ENCODE results near the gene COL6A5. TPM values are rescaled to one million over a fixed set of nuclear protein-coding genes. Genes with fewer than 3 reads are reported as not detected.

COL6A5 gene
- total and polyA plus RNA-seq, 4 donors, result 0.01 to 0.09 TPM; not detected in 2

DNA sequence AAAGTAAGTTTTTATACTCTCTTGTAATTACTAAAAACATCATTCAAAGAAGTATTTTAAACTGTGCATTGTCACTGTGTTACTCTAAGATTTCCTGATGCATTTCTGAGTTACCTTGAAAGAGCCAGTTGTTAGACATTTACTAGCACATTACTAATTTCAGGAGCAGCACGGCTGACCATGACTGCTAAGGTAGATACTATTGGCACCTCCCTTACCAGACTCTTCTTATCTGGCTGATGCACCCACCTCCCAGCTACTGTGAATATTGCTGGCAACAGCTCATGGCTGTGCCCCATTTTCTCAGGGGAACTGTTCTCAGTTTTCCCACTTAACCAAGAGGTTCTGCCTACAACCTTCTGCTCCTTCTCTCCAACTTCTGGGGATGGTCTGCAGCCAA lies 29.4 kb downstream of the COL6A5 start (continued):
- TF ChIP-seq, protein P1, sequence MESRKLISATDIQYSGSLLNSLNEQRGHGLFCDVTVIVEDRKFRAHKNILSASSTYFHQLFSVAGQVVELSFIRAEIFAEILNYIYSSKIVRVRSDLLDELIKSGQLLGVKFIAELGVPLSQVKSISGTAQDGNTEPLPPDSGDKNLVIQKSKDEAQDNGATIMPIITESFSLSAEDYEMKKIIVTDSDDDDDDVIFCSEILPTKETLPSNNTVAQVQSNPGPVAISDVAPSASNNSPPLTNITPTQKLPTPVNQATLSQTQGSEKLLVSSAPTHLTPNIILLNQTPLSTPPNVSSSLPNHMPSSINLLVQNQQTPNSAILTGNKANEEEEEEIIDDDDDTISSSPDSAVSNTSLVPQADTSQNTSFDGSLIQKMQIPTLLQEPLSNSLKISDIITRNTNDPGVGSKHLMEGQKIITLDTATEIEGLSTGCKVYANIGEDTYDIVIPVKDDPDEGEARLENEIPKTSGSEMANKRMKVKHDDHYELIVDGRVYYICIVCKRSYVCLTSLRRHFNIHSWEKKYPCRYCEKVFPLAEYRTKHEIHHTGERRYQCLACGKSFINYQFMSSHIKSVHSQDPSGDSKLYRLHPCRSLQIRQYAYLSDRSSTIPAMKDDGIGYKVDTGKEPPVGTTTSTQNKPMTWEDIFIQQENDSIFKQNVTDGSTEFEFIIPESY (IDR thresholded peaks at IDR 0.05), result no peak
- no peak for TF ChIP-seq TAF1 (conservative IDR thresholded peaks at IDR 0.05)
- TF ChIP-seq, protein P2, sequence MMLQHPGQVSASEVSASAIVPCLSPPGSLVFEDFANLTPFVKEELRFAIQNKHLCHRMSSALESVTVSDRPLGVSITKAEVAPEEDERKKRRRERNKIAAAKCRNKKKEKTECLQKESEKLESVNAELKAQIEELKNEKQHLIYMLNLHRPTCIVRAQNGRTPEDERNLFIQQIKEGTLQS (IDR thresholded peaks at IDR 0.05), result no peak

DNA sequence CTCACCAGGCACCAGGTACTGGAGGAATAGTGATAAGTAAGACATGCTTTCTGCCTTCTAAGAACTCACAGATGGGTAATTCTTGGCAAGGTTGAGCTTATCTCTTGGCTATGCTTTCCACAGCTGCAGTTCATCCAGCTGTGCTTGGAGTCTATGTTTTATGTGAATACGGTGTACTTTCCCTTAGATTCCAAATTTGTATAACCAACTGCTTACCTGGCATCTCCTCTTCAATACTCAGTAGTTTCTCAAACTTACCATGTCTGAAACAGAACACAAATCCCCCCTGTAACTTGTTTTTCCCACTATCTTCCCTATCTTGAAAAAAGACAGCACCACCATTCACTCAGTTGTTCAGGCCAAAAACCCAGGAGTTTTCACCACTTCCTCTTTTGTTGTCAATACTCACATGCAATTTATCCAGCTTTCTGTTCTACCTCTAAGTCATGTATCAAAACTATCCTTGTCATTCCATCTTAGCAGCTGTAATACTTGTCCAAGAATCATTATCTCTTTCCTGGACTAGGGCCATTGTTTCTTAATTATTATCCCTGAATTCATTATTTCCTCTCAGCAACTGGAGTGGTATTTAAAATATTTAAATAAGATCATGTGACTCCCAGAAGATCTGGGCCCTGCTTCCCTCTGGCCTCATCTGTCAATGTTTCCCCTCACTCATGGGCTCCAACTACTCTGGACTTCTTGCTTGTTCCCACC lies 32.6 kb downstream of the COL6A5 start:
- TF ChIP-seq, protein P1 (IDR thresholded peaks at IDR 0.05), result no peak
- Histone ChIP-seq H3K27ac (ENCODE audit: low read depth in 1 of 2, low read length in 2 of 2) (no peak overlapping the region), H3K9me3 (ENCODE audit: control insufficient read depth in 4 of 4, low read length in 3 of 4) (peaks cover 0 to 2% (median 0%) of the 10 kb centered on the region in 4 donors), H3K27me3 (ENCODE audit: control insufficient read depth in 4 of 4, insufficient read depth in 4 of 4, low read length in 3 of 4) (no peaks in the 10 kb centered on the region), H3K4me3 (ENCODE audit: low read depth in 1 of 3, low read length in 3 of 3) (no peak overlapping the region), H3K9ac (ENCODE audit: low read depth in 1 of 2, low read length in 2 of 2) (no peak overlapping the region), H3K4me1 (ENCODE audit: control insufficient read depth in 4 of 4, insufficient read depth in 4 of 4, low read length in 3 of 4) (no peaks in the 10 kb centered on the region), H3K36me3 (ENCODE audit: control insufficient read depth in 4 of 4, insufficient read depth in 3 of 4, low read depth in 1 of 4, low read length in 3 of 4) (no peaks in the 10 kb centered on the region)
- 69% methylated on average over 1 of the region's 1 CpG for WGBS
- no peak for DNase-seq (ENCODE audit: low spot score)

DNA sequence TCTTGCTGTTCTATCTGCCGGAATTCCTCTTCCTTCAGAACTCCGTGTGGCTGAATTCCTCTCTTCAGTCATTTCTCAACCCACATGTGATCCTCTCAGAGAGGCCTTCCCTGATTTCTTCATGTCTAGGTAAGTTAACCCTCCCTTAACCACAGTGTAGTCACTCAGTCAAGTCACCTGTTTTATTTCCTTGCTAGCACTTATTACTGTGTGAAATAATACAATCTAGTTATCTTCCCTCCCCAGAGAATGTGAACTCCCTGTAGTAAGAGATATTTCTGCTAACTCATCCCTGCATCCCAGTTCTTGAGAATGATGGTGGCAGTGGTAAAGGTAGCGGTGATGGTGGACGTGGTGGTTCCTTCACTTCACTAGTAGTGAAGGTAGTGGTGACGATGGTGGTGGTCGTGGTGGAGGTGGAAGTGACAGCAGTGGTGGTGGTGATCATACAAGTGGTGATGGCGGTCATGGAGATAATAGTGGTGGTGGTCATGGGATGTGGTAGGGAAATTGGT lies 33.3 kb downstream of the COL6A5 start:
- H3K4me1 ChIP-seq (ENCODE audit: control insufficient read depth in 4 of 4, insufficient read depth in 4 of 4, low read length in 3 of 4), result no peaks in the 10 kb centered on the region
- H3K9ac ChIP-seq (ENCODE audit: low read depth in 1 of 2, low read length in 2 of 2), result no peak overlapping the region
- WGBS, result 76% methylated on average over 7 of the region's 7 CpGs
- H3K9me3 ChIP-seq (ENCODE audit: control insufficient read depth in 4 of 4, low read length in 3 of 4), result peaks cover 0 to 2% (median 0%) of the 10 kb centered on the region in 4 donors
- H3K4me3 ChIP-seq (ENCODE audit: low read depth in 1 of 3, low read length in 3 of 3), result no peak overlapping the region
- no peak overlapping the region for H3K27ac ChIP-seq (ENCODE audit: low read depth in 1 of 2, low read length in 2 of 2)
- DNase-seq (ENCODE audit: low spot score), result no peak
- TF ChIP-seq NR2F2 (IDR thresholded peaks at IDR 0.05) (no peak), TAF1 (conservative IDR thresholded peaks at IDR 0.05) (no peak), EGR1 (IDR thresholded peaks at IDR 0.05; ENCODE audit: low read depth in 2 of 2) (no peak)
- TF ChIP-seq, protein P3, sequence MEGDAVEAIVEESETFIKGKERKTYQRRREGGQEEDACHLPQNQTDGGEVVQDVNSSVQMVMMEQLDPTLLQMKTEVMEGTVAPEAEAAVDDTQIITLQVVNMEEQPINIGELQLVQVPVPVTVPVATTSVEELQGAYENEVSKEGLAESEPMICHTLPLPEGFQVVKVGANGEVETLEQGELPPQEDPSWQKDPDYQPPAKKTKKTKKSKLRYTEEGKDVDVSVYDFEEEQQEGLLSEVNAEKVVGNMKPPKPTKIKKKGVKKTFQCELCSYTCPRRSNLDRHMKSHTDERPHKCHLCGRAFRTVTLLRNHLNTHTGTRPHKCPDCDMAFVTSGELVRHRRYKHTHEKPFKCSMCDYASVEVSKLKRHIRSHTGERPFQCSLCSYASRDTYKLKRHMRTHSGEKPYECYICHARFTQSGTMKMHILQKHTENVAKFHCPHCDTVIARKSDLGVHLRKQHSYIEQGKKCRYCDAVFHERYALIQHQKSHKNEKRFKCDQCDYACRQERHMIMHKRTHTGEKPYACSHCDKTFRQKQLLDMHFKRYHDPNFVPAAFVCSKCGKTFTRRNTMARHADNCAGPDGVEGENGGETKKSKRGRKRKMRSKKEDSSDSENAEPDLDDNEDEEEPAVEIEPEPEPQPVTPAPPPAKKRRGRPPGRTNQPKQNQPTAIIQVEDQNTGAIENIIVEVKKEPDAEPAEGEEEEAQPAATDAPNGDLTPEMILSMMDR (IDR thresholded peaks at IDR 0.05; ENCODE audit: low read depth, low read length, missing input control), result no peak
- TF ChIP-seq, protein P4, sequence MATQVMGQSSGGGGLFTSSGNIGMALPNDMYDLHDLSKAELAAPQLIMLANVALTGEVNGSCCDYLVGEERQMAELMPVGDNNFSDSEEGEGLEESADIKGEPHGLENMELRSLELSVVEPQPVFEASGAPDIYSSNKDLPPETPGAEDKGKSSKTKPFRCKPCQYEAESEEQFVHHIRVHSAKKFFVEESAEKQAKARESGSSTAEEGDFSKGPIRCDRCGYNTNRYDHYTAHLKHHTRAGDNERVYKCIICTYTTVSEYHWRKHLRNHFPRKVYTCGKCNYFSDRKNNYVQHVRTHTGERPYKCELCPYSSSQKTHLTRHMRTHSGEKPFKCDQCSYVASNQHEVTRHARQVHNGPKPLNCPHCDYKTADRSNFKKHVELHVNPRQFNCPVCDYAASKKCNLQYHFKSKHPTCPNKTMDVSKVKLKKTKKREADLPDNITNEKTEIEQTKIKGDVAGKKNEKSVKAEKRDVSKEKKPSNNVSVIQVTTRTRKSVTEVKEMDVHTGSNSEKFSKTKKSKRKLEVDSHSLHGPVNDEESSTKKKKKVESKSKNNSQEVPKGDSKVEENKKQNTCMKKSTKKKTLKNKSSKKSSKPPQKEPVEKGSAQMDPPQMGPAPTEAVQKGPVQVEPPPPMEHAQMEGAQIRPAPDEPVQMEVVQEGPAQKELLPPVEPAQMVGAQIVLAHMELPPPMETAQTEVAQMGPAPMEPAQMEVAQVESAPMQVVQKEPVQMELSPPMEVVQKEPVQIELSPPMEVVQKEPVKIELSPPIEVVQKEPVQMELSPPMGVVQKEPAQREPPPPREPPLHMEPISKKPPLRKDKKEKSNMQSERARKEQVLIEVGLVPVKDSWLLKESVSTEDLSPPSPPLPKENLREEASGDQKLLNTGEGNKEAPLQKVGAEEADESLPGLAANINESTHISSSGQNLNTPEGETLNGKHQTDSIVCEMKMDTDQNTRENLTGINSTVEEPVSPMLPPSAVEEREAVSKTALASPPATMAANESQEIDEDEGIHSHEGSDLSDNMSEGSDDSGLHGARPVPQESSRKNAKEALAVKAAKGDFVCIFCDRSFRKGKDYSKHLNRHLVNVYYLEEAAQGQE (IDR thresholded peaks at IDR 0.05), result no peak
- TF ChIP-seq, protein P1 (IDR thresholded peaks at IDR 0.05), result no peak
- no peaks in the 10 kb centered on the region for H3K36me3 ChIP-seq (ENCODE audit: control insufficient read depth in 4 of 4, insufficient read depth in 3 of 4, low read depth in 1 of 4, low read length in 3 of 4)
- H3K27me3 ChIP-seq (ENCODE audit: control insufficient read depth in 4 of 4, insufficient read depth in 4 of 4, low read length in 3 of 4), result no peaks in the 10 kb centered on the region
